Fibroblast of lung (primary cell): ENCODE data around the gene ARAP2. TPM values are rescaled to one million over a fixed set of nuclear protein-coding genes. Genes with fewer than 3 reads are reported as not detected.

Source experiments
- DNase-seq, 2 donors: peaks; one replicate each; pipeline versions ENCODE4 v3.0.0 to v3.0.0-alpha.2; 2010; ENCODE audit warnings: low read depth in 2 of 2
- H2AFZ ChIP-seq: 2 replicates; pipeline ENCODE4 v1.5.1; 2012; ENCODE audit warnings: low read length, control low read depth, inconsistent platforms
- H3K27ac ChIP-seq: 2 replicates; pipeline ENCODE4 v1.5.1; 2011; ENCODE audit warnings: low read length, control low read depth; ENCODE audit not compliant: insufficient read depth
- H3K27me3 ChIP-seq: 2 replicates; pipeline ENCODE4 v1.5.1; 2011; ENCODE audit warnings: mild to moderate bottlenecking, low read length; ENCODE audit not compliant: control insufficient read depth, insufficient read depth
- H3K36me3 ChIP-seq: 2 replicates; pipeline ENCODE4 v1.5.1; 2011; ENCODE audit warnings: low read length; ENCODE audit not compliant: control insufficient read depth, insufficient read depth
- H3K4me1 ChIP-seq: 2 replicates; pipeline ENCODE4 v1.5.1; 2011; ENCODE audit warnings: low read length; ENCODE audit not compliant: control insufficient read depth, insufficient read depth; ENCODE audit errors: extremely low read depth
- H3K4me2 ChIP-seq: 2 replicates; pipeline ENCODE4 v1.5.1; 2011; ENCODE audit warnings: low read length, control low read depth; ENCODE audit not compliant: insufficient read depth; ENCODE audit errors: extremely low read depth
- H3K4me3 ChIP-seq, 4 experiments: fragments of 200-600 bp in 1 of 4; sonication (generic) in 1 of 4; replicated peaks in 1 of 4; 2 replicates each; pipeline ENCODE4 v1.5.1; 2011 to 2016; ENCODE audit warnings: low read length in 4 of 4, low read depth in 3 of 4, mild to moderate bottlenecking in 3 of 4, control low read depth in 2 of 4, inconsistent platforms in 1 of 4, mixed read lengths in 1 of 4; ENCODE audit not compliant: insufficient read depth in 1 of 4; ENCODE audit errors: control extremely low read depth in 1 of 4
- H3K79me2 ChIP-seq: 2 replicates; pipeline ENCODE4 v1.5.1; 2012; ENCODE audit warnings: mild to moderate bottlenecking, low read length, inconsistent platforms; ENCODE audit not compliant: control insufficient read depth, insufficient read depth
- H3K9ac ChIP-seq: 2 replicates; pipeline ENCODE4 v1.5.1; 2011; ENCODE audit warnings: mild to moderate bottlenecking, low read length, control low read depth; ENCODE audit not compliant: insufficient read depth
- H3K9me3 ChIP-seq: 2 replicates; pipeline ENCODE4 v1.5.1; 2012; ENCODE audit warnings: low read depth, low read length; ENCODE audit not compliant: control insufficient read depth, insufficient read depth
- H4K20me1 ChIP-seq: 2 replicates; pipeline ENCODE4 v1.5.1; 2011; ENCODE audit warnings: low read length; ENCODE audit not compliant: control insufficient read depth, insufficient read depth; ENCODE audit errors: extremely low read depth
- CTCF ChIP-seq, 2 donors: IDR thresholded peaks in 1 of 2; conservative IDR thresholded peaks in 1 of 2; 1 replicate in 1 of 2; 2 replicates in 1 of 2; pipeline ENCODE4 v1.5.1; 2011 to 2012; ENCODE audit warnings: low read length in 2 of 2, control low read depth in 1 of 2, inconsistent platforms in 1 of 2, low read depth in 1 of 2, mild to moderate bottlenecking in 1 of 2
- EZH2 ChIP-seq: IDR thresholded peaks from 2 replicates; pipeline ENCODE4 v1.5.1; 2012; ENCODE audit warnings: low read length, control low read depth, mild to moderate bottlenecking; ENCODE audit errors: missing control alignments
- polyA plus RNA-seq, 2 donors: library from polyadenylated mRNA; depleted of rRNA in 1 of 2; stranded (reverse) in 1 of 2; unstranded in 1 of 2; fragments of >200 nt; gene quantifications; 2 replicates each; pipeline ENCODE4 v1.2.1, GENCODE V29; 2011 to 2012; ENCODE audit warnings: missing spikeins in 1 of 2
- total RNA-seq: library from RNA; depleted of rRNA; stranded (reverse); fragments of >200 nt; gene quantifications from 2 replicates; pipeline ENCODE4 v1.2.1, GENCODE V29; 2014

ARAP2 gene
- total and polyA plus RNA-seq, 2 donors (not counting 1 experiment from before 2014, with no cell fraction given) = 0.05 to 3.0 TPM

GRCh38 chr4:36211084-36211483 lies 33.2 kb downstream of the ARAP2 start:
- H3K27ac ChIP-seq = no peak overlapping the region
- no peak overlapping the region for H3K4me3 ChIP-seq
- H3K36me3 ChIP-seq = no peaks in the 10 kb centered on the region
- H3K79me2 ChIP-seq = no peaks in the 10 kb centered on the region
- DNase-seq = no peak
- TF ChIP-seq EZH2 (no peak), CTCF (conservative IDR thresholded peaks at IDR 0.05 in 1 of 2, IDR thresholded peaks at IDR 0.05 in 1 of 2; ENCODE audit: low read depth in 1 of 2, low read length in 2 of 2) (no peak)
- no peaks in the 10 kb centered on the region for H3K4me1 ChIP-seq
- H3K27me3 ChIP-seq = no peaks in the 10 kb centered on the region
- no peak overlapping the region for H2AFZ ChIP-seq
- H3K9ac ChIP-seq = no peak overlapping the region
- no peaks in the 10 kb centered on the region for H4K20me1 ChIP-seq
- H3K4me2 ChIP-seq = no peak overlapping the region
- H3K9me3 ChIP-seq = no peaks in the 10 kb centered on the region

DNA sequence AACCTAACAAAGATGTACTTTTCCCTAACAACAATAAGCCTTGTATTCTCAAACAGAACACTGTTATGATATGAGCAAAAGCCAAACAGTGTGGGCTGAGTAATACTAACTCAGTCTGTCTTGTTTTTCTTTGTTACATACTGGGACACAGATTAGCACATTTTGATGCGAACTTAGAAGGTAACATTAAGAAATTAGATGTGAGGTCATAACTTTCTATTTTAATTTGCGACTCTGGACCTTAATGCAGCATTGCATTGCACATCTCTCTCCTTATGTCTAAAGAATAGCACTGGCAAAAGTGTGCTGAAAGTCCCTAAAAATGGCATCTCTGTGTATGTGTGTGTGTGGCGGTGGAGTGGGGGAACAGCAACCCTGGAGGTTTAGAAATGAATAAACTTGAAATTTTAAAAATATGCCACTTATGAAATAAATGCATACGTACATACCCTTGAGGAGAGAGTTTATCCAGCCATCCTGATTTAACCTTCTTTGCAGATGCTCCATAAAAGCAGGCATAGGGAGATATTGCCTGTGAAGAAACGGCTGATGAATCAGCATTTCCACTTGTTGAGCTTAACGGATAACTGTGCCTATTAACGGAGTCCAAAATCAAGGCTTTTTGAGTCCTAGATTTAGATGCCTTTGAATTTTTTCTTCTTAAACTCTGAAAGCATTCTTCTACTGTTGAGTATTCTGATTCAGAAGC lies 34.2 kb downstream of the ARAP2 start:
- Histone ChIP-seq H3K27ac (no peak overlapping the region), H3K79me2 (no peaks in the 10 kb centered on the region), H3K4me2 (no peak overlapping the region)

GRCh38 chr4:36208893-36209473 lies 35.3 kb downstream of the ARAP2 start:
- TF ChIP-seq EZH2 (no peak), CTCF (conservative IDR thresholded peaks at IDR 0.05 in 1 of 2, IDR thresholded peaks at IDR 0.05 in 1 of 2; ENCODE audit: low read depth in 1 of 2, low read length in 2 of 2) (no peak)
- no peaks in the 10 kb centered on the region for H3K36me3 ChIP-seq

More for the DNA sequence above, 34.2 kb downstream of the ARAP2 start:
- DNase-seq = no peak
- H3K9me3 ChIP-seq = no peaks in the 10 kb centered on the region
- H4K20me1 ChIP-seq = no peaks in the 10 kb centered on the region
- H3K4me1 ChIP-seq = no peaks in the 10 kb centered on the region
- TF ChIP-seq CTCF (conservative IDR thresholded peaks at IDR 0.05 in 1 of 2, IDR thresholded peaks at IDR 0.05 in 1 of 2; ENCODE audit: low read depth in 1 of 2, low read length in 2 of 2) (no peak), EZH2 (no peak)
- H2AFZ ChIP-seq = no peak overlapping the region
- H3K9ac ChIP-seq = no peak overlapping the region
- no peak overlapping the region for H3K4me3 ChIP-seq
- no peaks in the 10 kb centered on the region for H3K27me3 ChIP-seq
- H3K36me3 ChIP-seq = no peaks in the 10 kb centered on the region

More at GRCh38 chr4:36208893-36209473, 35.3 kb downstream of the ARAP2 start:
- H4K20me1 ChIP-seq = no peaks in the 10 kb centered on the region
- no peak overlapping the region for H3K27ac ChIP-seq
- H3K9me3 ChIP-seq = no peaks in the 10 kb centered on the region
- H3K4me3 ChIP-seq = no peak overlapping the region
- no peak overlapping the region for H2AFZ ChIP-seq
- H3K27me3 ChIP-seq = no peaks in the 10 kb centered on the region
- H3K4me2 ChIP-seq = no peak overlapping the region
- H3K4me1 ChIP-seq = no peaks in the 10 kb centered on the region
- no peak for DNase-seq
- no peaks in the 10 kb centered on the region for H3K79me2 ChIP-seq
- no peak overlapping the region for H3K9ac ChIP-seq
